ES-I3 (cell line): ENCODE measurements around the gene ACP5.
"Not testable (repeated sequence)": the region's sequence is repeated elsewhere in the genome, so short reads cannot be mapped to it uniquely, and the experiment has no call there.

Source experiments
- H3K36me3 ChIP-seq: 2 replicates; pipeline ENCODE4 v1.6.1; 2013; ENCODE audit warnings: mild to moderate bottlenecking, low read length, control low read depth, moderate library complexity; ENCODE audit not compliant: insufficient read depth
- H3K4me1 ChIP-seq: 2 replicates; pipeline ENCODE4 v1.6.1; 2013; ENCODE audit warnings: mild to moderate bottlenecking, control low read depth, low read length; ENCODE audit not compliant: insufficient read depth
- H3K9ac ChIP-seq: 2 replicates; pipeline ENCODE4 v1.6.1; 2013; ENCODE audit warnings: low read depth, mild to moderate bottlenecking, low read length, moderate library complexity
- H3K9me3 ChIP-seq: 2 replicates; pipeline ENCODE4 v1.6.1; 2013; ENCODE audit warnings: mild to moderate bottlenecking, low read length, moderate library complexity; ENCODE audit not compliant: control insufficient read depth, insufficient read depth

Gene ACP5

DNA sequence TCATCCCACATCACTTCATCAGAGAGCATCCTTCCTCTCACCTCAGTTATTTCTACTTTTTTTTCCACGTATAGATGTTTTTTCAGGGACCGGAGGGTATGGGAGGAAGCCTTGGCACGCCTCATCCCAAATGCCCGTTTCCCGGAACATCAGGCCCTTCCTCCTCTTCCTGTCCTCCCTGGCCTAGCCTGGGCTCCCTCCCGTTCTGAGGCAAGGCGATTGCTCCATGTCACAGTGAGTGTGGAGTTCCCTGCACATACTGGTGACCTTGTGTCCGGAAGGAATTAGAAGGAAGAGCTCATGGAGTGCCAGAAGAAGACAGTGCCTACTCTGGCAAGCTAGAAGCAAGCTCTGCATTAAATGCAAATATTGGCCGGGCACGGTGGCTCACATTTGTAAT, 18.7 kb upstream of the ACP5 start:
- H3K36me3 ChIP-seq: peaks cover 9% of the 10 kb centered on the region; the same call in 1 of the 2 replicates
- no peaks in the 10 kb centered on the region for H3K9me3 ChIP-seq
- H3K4me1 ChIP-seq: no peaks in the 10 kb centered on the region
- H3K9ac ChIP-seq: no peak overlapping the region

DNA sequence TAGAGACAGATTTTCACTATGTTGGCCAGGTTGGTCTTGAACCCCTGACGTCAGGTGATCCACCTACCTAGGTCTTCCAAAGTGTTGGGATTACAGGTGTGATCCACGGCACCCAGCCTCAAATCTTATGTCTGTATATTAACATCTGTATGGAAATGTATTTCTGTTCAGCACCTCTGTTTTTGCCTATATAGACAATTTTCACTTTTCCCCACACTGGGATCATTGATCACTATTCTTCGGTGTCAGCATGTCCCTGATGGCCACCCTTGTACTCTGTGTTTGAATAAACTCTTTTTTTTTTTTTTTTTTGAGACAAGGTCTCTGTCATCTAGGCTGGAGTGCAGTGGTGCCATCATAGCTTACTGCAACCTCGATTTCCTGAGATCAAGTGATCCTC, 16.6 kb upstream of the ACP5 start:
- H3K9me3 ChIP-seq: no peaks in the 10 kb centered on the region
- H3K36me3 ChIP-seq: 0 out of 2 replicates have a peak, but pooled peaks cover 1% of the 10 kb centered on the region
- H3K9ac ChIP-seq: no peak overlapping the region
- H3K4me1 ChIP-seq: no peaks in the 10 kb centered on the region

DNA sequence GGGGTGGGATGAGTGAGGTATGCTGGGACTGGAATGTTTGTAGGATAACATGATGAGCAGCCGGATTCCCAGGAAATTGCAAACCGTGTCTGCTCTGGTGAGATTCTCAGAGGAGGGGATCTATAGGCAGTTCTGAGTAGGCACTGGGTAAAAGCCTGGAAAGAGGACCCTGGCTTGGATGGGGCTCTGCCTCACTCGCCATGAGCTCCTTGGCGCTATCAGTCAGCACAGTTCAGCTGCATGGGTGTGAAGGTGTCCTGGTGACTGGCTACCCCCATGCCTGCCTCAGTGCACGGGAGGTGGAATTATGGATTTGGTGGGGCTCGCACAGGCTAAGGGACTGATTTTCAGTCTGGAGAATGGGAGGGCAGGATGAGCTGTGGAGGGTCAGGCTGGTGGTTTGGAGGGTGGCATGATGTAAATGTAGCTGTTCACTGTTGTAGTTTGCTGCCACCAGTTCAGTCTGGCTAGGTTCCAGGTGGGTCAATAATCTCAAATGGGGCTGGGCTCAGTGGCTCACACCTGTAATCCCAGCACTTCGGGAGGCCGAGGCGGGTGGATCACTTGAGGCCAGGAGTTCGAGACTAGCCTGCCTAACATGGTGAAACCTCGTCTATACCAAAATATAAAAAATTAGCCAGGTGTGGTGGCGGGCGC, 10.7 kb upstream of the ACP5 start:
- Histone ChIP-seq H3K4me1 (no peaks in the 10 kb centered on the region), H3K9ac (no peak overlapping the region), H3K9me3 (no peaks in the 10 kb centered on the region), H3K36me3 (no peaks in the 10 kb centered on the region)

DNA sequence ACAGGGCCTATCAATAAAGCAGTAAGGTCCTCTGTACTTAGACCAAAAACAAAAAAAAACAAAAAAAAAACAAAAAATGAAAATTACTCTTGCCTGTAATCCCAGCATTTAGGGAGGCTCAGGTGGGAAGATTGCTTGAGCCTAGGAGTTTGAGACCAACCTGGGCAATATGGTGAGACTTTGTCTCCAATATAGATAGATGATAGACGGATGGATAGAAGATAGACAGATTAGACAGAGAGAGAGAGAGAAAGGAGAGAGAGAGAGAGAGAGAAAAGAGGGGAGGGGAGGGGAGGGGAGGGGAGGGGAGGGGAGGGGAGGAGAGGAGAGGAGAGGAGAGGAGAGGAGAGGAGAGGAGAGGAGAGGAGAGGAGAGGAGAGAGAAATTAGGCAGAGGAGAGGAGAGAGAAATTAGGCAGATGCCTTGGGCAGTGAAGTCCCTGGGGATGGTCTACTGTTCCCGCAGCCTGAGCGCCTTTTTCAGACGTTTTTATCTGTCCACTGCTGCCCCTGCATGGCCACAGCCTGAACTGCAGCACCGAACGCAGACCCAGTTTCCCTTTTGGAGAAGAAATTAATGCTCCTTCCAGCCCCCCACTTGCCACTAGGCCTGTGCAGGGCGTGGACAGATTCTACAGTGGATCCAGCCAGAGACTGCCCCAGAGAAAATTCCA, 10.0 kb upstream of the ACP5 start:
- H3K4me1 ChIP-seq: no peaks in the 10 kb centered on the region
- no peak overlapping the region for H3K9ac ChIP-seq
- no peaks in the 10 kb centered on the region for H3K9me3 ChIP-seq
- H3K36me3 ChIP-seq: no peaks in the 10 kb centered on the region

DNA sequence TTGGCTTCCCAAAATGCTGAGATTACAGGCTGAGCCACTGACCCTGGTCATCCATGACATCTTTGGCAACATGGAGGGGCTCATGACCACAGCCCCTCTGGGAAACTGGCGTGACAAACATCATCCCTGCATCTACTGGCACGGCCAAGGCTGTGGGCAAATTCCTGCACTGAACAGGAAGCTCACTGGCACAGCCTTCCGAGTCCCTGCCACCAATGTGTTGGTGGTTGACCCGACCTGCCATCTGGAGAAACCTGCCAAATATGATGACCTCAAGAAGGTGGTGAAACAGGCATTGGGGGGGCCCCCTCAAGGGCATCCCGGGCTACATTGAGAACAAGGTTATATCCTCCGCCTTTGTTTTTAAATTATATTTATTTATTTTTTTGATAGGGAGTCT, 8.9 kb upstream of the ACP5 start:
- Histone ChIP-seq H3K36me3 (no peaks in the 10 kb centered on the region), H3K9ac (no peak overlapping the region), H3K9me3 (no peaks in the 10 kb centered on the region), H3K4me1 (no peaks in the 10 kb centered on the region)

DNA sequence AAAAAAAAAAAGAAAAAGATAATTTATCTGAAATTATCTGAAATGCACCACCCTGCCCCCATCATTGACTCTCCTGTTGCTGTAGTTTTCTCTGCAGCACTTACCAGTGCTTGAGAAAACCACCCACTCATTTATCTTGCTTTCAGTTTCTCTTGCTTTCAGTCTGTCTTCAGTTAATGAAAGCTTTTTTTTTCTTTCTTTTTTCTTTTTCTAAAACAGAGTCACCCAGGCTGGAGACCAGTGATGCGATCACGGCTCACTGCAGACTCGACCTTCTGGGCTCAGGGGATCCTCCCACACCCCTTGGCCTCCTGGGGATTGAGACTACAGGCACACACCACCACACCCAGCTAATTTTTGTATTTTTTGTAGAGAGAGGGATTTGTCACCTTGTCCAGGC, 4.3 kb upstream of the ACP5 start:
- Histone ChIP-seq H3K36me3 (no peaks in the 10 kb centered on the region), H3K9ac (no peak overlapping the region), H3K9me3 (no peaks in the 10 kb centered on the region), H3K4me1 (peaks cover 5% of the 10 kb centered on the region)

DNA sequence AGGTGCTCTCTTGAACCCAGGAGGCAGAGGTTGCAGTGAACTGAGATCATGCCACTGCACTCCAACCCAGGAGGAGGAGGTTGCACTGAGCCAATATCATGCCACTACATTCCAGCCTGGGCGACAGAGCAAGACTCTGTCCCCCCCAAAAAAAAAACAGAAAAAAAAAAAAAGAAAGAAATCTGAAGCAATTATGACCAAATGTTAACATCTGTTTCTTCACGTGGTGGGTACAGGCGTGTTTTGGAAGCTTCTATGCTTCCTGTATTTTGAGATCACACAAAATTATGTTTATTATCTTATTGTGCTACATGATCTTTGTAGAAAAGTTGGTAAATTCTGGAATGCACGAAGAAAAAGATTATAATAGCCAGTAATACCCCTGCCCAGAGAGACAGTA, 2.7 kb upstream of the ACP5 start:
- Histone ChIP-seq H3K9me3 (no peaks in the 10 kb centered on the region), H3K9ac (no peak overlapping the region), H3K4me1 (peaks cover 5% of the 10 kb centered on the region), H3K36me3 (no peaks in the 10 kb centered on the region)

DNA sequence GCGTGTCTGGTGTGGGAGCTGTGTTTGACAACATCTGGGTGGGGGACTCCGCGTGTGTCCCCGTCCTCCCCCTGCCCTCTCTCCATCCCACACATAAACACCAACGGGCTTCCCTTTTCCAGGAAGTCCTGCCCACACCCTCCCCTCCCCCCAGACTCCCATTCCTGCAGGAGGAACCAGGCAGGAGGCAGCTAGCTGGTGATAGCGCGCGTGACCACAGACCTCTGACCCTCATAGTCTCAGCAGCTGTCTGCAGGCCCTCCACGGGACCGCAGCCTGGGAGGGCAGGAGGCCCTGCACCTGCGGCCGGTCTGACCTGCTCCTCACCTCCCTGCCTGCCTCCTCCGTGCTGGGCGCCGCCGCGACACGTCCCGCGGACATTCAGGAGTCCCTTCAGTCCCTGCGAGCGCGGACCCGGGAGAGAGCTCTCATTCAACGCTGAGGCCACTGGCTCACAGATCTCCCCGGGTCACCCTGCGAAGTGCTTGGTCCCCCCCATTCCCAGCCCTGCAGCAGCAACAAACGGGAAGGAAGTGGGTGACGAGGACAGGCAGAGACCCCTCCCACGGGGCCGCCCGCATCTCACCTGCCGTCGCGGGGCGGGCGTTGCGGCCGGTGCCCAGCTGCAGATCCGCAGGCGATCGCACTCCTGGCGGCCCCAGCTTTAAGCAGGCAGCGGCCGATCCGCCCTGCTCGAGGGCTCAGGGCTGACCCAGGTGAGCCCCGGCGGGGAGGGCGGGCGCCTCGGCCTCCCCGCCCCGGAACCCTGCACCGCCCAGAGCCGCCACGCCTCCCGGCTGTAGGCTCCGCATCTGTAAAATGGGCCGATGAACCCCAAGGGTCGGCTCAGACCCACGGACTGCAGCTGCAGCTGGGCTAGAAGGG, 1.1 kb upstream of the ACP5 start:
- Histone ChIP-seq H3K36me3 (no peaks in the 10 kb centered on the region), H3K4me1 (peaks cover 5% of the 10 kb centered on the region), H3K9me3 (no peaks in the 10 kb centered on the region), H3K9ac (peak overlapping the region; percentile 21; the same call in 1 of the 2 replicates)

DNA sequence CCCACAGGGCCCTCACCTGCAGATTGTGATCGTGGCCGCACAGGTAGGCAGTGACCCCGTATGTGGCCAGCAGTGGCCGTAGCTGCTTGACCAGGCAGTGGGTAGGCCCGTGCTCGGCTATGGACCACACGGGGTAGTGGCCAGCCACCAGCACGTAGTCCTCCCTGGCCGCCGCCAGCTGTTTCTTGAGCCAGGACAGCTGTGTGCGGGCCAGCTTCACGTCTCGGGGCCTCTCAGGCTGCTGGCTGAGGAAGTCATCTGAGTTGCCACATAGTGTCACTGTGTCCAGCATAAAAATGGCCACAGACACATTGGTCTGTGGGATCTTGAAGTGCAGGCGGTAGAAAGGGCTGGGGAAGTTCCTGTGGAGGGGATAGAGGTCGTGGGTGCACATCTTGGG, 1.2 kb downstream of the ACP5 start:
- H3K36me3 ChIP-seq: no peaks in the 10 kb centered on the region
- no peaks in the 10 kb centered on the region for H3K9me3 ChIP-seq
- no peak overlapping the region for H3K9ac ChIP-seq
- H3K4me1 ChIP-seq: peaks cover 5% of the 10 kb centered on the region

DNA sequence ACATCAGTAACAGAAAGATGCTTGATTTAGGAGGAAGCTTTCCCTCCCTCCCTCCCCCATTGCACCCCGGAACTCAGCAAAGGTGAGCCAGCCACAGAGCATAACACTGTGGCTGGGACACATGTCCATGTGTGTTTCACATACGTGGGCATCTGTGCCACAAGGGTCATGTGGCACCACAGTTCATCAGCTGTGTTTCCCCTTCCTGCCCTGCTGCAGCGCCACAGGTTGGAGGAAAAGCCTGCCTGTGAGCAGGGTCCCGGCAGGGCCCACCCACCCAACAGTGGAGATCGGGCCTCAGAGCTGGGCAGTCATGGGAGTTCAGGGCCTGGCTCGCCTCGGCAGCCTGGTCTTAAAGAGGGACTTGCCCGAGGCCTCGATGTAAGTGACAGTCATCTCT, 2.8 kb downstream of the ACP5 start:
- no peak overlapping the region for H3K9ac ChIP-seq
- peaks cover 5% of the 10 kb centered on the region for H3K4me1 ChIP-seq
- H3K9me3 ChIP-seq: no peaks in the 10 kb centered on the region
- H3K36me3 ChIP-seq: no peaks in the 10 kb centered on the region

DNA sequence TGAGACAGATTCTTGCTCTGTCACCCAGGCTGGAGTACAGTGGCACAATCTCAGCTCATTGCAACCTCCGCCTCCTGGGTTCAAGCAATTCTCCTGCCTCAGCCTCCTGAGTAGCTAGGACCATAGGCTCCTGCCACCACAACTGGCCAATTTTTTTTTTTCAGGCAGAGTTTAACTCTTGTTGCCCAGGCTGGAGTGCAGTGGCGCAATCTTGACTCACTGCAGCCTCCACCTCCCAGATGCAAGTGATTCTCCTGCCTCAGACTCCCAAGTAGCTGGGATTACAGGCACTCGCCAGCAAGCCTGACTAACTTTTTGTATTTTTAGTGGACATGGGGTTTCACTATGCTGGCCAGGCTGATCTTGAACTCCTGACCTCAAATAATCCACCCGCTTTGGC, 3.7 kb downstream of the ACP5 start:
- H3K36me3 ChIP-seq, H3K9me3 ChIP-seq, H3K9ac ChIP-seq, H3K4me1 ChIP-seq: not testable (repeated sequence)

DNA sequence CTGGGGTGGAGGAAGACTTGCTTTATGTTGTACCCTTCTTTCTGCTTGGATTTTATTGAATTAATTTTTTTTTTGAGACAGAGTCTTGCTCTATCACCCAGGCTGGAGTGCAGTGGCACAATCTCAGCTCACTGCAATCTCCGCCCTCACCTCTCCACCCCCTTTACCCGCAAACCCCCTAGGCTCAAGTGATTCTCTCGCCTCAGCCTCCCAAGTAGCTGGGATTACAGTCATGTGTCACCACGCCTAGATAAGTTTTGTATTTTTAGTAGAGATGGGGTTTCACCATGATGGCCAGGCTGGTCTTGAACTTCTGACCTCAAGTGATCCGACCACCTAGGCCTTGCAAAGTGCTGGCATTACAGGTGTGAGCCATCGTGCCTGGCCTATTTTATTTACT, 4.1 kb downstream of the ACP5 start:
- not testable (repeated sequence) for H3K36me3 ChIP-seq, H3K9ac ChIP-seq, H3K9me3 ChIP-seq, H3K4me1 ChIP-seq

DNA sequence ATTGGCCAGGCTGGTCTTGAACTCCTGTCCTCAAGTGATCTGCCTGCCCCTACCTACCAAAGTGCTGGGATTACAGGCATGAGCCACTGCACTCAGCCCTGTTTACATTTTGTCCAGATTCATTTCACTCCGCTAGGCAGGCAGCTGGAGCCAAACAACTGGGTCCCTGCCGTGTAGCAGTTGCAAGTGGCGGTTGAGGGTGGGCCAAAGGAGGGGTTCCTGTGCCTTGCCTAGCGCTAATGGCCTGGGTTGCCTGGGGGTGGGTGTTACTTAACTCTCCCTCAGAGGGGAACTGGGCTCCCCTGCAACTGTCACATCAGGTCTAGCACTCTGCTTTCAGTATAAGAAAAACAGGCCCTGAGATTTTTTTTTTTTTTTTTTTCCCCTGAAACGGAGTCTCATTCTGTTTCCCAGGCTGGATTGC, 7.4 kb downstream of the ACP5 start:
- Histone ChIP-seq H3K9me3 (no peaks in the 10 kb centered on the region), H3K36me3 (no peaks in the 10 kb centered on the region), H3K4me1 (no peaks in the 10 kb centered on the region), H3K9ac (no peak overlapping the region)

DNA sequence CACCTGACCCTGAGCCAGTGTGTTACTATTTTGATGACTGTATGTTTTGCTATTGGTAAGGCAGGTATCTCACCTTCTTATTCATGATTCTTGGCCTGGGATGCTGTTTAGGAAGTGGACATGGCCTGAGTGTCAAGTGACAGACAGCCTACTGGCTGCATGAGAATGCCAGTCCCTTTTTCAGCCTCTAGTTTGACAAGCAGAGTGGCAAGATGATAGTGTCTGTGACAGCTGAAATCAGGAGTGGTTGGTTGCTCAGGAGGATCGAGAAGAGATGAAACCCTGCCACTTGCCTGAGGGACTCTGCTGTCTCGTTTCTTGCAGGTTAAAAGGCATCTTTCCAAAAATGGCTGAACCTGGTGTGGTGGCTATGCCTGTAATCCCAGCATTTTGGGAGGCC, 11.3 kb downstream of the ACP5 start:
- Histone ChIP-seq H3K9ac (no peak overlapping the region), H3K36me3 (no peaks in the 10 kb centered on the region), H3K4me1 (no peaks in the 10 kb centered on the region), H3K9me3 (no peaks in the 10 kb centered on the region)

DNA sequence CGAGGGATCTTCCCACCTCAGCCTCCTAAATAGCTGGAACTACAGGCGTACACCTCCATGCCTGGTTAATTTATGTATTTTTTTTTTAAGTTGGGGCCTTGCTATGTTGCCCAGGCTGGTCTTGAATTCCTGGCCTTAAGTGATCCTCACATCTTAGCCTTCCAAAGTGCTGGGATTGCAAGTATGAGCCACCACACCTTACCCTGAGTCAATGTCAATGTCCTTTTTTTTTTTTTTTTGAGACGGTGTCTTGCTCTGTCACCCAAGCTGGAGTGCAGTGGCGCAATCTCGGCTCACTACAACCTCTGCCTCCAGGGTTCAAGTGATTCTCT, 11.8 kb downstream of the ACP5 start:
- not testable (repeated sequence) for H3K4me1 ChIP-seq, H3K36me3 ChIP-seq, H3K9ac ChIP-seq, H3K9me3 ChIP-seq
